GM21515 (cell line): ENCODE data around the gene SNRK.

ENCODE experiments used
- ATAC-seq: cut with Tn5 transposase; IDR thresholded peaks from one replicate; pipeline ENCODE4 v1.9.1; 2021; ENCODE audit not compliant: unreplicated experiment

Gene SNRK

DNA sequence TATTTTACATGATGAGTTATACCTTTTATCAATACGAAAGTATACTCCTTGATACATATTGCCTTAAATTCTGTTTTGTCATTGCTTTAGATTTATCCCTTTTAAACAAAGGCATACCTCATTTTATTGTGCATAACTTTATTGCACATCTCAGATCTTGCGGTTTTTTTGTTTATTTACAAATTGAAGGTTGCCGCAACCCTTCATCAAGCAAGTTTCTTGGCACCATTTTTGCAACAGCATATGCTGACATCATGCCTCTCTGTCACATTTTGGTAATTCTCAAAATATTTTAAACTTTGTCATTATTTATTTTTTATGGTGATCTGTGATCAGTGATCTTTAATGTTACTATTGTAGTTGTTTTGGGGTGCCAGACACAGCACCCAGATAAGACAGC, 20.9 kb downstream of the SNRK start:
- no peak for ATAC-seq

DNA sequence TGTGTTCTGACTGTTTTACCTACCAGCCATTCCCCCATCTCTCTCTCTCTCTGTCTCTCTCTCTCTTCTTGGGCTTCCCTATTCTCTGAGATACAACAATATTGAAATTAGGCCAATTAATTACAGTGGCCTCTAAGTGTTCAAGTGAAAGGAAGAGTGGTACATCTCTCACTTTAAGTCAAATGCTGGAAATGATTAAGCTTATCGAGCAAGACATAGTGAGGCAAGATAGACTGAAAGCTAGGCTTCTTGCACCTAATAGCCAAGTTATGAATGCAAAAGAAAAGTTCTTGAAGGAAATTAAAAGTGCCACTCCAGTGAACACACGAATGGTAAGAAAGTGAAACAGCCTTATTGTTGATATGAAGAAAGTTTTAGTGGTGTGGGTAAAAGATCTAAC, 21.3 kb downstream of the SNRK start:
- ATAC-seq, result no peak

DNA sequence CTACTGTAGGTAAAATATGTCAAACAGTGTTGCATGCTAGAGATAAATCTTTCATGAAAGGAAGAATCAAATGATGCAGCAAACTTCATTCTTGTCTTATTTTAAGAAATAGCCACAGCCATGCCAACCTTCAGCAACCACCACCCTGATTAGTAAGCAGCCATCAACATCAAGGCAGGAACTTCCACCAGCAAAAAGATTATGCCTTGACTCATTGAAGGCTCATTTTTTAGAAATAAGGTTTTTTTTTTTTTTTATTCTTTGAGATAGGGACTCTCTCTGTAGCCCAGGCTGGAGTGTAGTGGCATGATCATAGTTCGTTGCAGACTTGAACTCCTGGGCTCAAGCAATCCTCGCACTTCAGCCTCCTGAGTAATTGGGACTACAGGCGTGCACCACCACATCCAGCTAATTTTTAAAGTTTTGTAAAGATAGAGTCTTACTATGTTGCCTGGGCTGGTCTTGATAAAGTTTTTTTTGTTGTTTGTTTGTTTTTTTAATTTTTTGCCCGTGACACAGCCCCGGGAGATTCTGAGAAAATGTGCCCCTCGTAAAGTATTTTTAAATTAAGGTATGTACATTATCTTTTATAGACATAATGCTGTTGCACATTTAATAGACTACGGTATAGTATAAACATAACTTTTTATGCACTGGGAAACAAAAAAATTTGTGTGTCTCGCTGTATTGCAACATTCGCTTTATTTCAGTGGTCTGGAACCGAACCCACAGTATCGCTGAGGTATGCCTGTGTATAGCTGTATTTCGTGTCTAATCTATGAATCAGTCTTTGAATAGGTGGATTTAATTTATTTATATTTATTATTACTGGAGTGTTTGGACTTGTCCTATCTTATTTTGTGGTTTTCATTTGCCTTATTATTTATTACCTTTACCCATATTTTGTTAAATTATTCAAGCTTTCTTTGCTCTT, 23.3 kb downstream of the SNRK start:
- ATAC-seq, result no peak

DNA sequence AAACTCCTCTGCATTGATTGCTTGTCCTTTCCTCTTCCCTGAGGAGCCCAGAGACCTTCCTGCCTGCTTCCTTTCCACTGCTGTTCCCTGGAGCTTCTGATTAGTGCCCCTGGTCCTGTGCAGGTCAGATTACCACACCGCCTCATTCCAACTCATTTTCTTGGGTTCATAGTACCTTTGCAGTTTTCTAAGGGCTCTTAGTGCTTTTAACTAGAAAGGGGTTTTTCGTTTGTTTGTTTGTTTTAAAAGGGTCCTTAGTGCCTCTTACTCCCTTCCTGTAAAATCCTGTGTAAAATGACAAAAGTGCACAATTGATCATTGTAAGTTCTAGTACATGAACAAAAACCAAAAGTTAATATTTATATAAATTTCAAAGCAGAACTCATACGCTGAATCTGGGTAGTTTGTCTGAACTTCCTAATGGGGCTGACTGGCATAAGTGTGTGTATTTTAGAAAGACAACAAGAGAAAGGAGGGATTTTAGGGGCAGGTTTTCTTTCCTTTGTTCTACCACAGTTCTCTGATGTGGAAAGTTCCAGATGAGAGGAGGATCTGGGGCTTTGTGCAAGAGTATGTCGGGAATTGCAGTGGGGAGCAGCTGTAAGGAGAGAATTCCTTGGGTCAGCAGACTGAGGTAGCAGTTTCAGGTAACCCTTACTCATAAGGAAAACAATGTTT, 30.6 kb downstream of the SNRK start:
- no peak for ATAC-seq

DNA sequence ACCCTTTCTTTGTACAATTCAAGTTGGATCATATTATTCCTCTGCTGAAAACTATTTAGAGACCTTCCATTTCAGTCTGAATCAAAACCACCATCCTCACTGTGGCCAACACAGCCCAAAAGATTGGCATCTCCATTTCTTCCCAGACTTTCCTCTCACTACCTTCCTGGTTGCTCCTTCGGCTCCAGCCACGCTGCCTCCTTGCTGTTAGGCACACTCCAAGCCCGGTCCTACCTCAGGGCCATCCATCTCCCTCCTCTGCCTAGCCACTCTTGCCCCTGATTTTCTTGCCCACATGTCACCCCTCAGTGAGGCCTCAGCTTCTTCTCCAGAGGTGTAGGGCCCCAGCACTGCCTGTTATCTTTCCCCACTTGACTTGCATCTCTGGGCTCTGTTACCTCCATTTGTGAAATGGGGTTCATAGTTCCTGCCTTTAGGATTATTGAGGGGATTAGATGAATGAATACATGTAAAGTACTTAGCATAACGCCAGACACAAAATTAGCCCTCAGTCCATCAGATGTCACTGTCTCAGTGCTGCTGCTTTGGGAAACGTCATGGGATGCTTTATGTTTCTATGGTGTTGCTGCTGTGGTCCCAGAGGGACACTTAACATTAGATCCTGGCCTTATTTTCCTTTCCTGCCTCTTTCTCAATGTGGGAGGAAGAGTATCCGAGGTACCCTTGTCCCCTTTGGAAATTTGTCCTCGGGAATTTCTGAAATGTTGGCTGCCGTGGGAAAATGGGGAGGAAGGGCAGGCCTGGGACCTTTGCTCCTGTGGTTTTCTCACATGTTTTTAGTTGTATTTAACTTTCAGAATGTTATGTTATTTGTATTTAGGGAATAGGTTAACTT, 31.3 kb downstream of the SNRK start:
- ATAC-seq, result no peak

DNA sequence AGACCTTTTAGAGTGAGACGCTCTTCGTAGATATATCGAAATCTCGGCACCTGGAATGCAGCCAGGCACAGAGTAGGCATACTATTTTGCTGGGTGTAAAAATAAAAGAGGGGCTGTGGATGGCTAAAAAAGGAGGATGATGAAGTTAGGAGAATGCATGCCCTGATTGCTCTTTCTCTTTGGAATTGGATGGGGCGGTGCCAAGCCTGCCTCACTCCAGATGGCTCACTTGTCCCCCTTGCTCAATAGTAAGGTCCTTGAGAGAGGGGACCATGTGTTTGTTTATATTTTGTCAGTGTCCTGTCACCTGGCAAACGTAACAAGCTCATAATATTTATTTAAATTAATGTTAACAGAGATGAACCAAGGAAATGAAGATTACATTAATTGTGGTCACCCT, 33.0 kb downstream of the SNRK start:
- no peak for ATAC-seq

DNA sequence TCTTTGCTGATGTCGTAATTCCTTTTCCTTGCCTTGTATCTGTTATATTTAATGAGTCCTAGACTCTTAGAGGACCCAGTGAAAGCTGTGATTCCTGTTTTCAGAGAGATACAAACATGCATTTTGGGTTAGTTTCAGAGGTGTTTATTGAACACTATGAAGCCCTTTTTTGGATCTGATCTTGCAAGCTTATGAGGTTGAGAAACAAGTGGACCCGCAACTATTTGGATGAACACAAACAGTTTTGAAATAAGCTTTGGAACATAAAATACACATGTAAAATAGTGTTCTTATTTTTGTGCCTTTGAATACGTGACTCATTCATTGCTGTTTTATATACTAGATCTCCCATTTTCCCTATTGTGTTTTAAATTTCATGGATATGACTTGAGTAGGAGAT, 33.5 kb downstream of the SNRK start:
- ATAC-seq, result no peak

DNA sequence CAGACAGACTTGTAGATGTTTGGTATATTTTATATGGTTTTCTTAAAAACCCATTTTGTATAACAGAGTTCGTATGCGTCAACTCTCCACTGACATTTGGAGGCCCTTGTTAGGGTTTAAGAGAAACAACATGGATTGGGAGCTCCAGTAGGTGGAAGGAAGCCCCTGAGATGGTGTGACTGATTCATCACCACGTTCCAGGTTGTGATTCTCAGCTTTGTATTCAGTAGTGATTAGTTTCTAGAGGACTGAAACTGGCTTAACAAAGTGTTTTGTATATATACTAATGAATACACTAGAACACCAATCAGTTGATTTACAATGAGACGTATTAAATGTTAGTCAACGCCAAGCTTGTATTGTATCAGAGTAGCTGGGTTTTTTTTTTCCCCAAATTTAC, 33.9 kb downstream of the SNRK start:
- ATAC-seq, result no peak

DNA sequence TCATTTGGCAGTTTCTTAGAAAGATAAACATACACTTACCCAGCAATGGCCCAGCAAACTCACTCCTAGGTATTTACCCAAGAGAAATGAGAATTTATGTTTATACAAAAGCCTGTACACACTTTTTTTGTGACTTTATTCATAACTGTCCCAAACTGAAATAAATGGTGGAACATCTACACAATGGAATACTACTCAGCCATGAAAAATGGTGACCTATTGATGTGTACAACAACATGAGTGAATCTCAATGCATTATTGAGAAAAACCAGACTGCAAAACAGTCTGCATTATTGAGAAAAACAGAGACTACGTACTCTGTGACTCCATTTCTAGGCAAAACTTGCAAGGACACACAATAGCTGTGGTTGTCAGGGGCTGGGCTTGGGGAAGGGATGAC, 37.2 kb downstream of the SNRK start:
- ATAC-seq, result no peak

DNA sequence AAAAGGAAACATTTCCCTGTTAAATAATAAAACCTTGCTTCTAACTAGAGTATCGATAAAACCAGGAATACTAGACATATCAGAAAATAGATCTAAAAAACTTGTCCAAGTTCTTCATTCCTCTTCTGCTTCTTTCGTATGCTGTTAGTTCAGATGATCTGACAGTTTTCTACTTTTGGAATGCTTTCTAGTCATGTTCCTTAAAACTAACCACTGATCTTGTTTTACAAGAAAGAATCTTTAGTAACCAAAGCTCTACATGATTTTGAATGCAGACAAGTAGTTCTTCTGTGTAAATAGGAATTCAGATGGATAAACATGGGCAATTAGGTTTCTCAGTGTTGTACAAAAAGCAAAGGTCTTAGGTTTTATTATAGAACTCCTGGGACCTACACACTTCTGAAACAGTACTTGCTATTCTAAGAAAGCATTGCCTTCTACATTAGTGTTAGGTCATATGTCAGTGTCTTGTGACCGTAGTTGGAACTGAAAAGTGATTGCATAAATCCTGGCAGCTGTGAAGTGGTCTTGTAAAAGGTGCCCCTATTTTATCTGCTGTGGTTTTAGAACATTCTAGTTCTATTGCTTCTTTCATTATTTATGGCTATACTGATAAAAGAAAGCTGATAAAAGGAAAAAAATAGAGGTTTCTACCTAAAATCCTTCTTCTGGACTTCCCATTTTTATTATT, 40.7 kb downstream of the SNRK start:
- no peak for ATAC-seq

DNA sequence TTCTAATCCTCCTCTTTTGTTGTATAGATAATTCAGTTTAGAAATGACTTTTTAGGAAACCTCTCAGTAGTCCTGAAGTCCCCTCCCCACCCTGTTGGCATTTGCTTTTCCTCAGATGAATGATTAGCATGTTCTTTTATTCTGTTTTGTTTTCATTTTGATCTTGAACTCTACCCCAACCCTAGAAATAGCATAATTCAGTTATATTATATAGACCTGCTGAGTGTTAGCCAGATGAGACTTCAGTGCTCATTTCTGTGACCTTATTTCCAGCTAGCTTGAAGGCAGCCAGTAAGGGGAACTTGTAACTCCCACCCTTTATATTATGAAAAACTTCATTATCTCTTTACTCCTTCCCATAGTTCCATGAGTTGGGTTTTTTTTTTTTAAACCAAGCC, 41.2 kb downstream of the SNRK start:
- ATAC-seq, result no peak

DNA sequence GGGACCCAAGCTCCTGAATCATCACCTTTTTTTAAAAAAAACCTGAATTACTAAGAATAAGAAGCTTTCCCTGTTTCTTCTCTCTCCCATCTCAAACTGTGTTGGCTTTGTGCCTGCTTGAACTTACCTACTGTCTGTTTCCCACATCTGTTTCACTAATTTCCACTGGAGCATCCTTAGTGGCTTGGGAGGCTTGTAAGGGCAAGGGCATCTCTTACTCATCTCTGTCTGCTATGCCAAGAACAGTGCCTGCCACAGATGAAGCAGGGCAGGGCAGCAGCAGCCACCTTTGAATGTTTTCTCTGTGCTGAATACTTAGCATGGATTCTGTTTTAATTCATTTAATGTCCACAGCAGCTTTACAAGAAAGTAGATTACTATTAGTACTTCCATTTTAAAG, 42.3 kb downstream of the SNRK start:
- ATAC-seq, result no peak

DNA sequence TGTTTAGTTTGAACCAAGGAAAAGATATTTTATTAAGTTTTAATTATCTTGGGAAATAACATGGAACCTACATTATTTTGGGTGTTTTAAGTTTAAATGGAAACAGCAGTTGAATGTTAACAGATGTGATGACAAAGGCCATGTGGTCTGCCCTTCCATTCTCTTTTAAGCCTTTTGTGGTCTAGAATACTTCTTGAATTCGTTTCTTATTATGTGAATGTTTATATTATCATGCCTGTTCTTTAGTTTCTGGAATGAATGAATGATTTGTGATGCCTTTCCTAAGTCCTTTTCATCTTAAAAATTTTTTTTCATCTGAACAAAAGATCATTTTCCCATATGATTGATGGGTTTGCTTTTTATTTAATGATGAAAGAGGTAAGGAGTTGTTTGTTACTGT, 44.6 kb downstream of the SNRK start:
- ATAC-seq, result no peak

DNA sequence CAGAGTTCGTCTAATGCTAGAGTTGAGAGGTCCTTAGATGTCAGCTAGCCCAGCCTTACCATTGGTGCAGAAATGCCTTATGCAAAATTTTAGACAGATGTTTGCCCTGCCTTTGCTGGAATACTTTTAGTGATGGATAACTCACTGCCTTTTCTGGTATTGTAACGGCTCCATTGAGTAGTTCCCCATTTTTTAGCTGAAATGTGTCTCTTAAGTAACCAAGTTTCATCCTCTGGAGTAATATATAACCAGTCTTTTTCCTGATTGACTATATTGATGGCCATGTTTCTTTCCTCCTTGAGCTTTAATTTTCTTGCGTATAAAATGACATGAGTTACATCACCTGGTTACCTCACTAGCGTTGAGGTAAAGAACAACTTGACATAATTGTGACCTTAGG, 45.0 kb downstream of the SNRK start:
- ATAC-seq, result no peak

DNA sequence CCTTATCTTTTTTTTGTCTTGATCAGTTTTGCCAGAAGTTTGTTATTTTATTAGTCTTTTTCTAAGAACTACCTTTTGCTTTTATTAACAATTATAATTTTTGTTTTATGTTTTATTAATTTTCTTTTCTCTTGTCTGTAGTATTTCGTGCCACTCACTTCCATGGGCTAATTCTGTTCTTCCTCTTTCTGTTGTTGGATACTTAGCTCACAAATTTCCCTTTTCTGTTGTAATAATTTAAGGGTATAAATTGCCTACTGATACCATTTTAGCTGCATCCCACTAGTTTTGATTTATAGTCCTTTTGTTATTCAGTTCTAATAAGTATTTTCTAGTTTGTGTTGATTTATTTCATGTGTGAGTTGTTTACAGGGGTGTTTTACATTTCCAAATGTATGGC, 48.6 kb downstream of the SNRK start:
- ATAC-seq, result no peak

DNA sequence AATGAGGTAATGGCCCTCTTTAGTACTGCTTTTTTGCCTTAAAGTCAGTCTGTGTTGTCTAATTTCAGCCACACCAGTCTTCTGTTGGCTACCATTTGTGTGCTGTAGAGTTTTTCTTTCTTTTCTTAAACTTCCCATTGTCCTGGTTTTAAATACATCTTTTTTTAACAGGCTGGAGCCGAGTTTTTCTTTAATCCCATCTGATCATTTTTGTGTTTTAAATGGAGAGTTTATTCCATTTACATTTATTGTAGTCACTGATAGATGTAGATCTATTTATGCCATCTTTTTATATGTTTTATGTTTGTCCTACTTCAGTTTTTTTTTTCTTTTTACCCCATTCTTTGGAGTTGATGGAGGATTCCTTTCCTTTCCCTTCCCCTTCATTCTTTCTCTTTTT, 49.5 kb downstream of the SNRK start:
- no peak for ATAC-seq

DNA sequence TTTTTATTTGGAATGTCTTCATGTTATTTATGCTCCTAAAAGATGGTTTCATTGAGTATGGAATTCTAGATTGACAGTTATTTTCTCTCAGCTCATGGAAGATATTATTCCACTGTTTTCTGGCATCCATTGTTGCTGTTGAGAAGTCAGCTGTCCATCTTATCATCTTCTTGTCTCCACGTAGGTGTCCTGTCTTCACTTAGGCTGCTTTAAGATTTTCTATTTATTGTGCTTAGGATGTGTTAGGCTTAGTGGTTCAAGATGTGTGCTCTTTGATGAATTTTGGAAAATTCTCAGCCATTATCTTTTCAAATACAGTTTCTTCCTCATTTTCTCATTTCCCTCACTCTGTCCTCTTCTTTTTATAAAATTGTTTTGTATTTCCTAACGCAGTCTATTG, 52.0 kb downstream of the SNRK start:
- ATAC-seq, result no peak

DNA sequence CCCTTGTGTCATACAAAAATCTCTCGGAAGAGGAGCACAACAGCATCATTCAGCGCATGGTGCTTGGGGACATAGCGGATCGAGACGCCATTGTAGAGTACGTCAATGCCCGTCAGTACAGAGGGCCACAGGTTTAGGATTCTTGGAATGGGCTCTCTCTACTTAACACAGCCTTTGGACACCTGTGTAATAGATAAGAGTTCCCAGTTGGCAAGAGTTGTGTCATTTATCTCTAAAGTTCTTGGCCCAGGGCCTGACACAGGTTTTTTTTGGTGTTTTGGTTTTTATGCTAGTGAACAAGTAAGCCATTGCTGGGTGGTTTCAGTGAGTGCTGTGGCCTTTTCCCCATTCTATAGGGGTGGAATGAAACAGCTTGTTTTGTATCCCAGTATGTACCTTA, 54.1 kb downstream of the SNRK start:
- ATAC-seq, result no peak

DNA sequence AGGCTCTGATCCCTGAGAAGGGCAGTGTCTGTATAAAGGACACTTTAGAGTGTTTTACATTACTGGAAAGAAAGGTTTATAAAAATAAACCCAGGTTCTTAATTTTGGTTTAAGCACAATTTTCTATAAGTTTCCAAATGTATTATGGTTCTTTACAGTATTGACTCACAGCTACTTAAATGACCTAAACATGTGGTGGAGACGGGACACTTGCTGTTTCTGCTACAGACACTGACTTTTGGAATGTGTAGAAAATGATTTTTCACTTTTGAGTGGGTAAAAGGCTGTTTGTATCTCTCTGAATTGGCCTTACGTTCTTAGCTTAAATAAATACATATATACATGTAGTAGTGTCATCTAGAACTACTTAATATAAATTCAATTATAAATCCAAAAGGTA, 55.4 kb downstream of the SNRK start:
- no peak for ATAC-seq

DNA sequence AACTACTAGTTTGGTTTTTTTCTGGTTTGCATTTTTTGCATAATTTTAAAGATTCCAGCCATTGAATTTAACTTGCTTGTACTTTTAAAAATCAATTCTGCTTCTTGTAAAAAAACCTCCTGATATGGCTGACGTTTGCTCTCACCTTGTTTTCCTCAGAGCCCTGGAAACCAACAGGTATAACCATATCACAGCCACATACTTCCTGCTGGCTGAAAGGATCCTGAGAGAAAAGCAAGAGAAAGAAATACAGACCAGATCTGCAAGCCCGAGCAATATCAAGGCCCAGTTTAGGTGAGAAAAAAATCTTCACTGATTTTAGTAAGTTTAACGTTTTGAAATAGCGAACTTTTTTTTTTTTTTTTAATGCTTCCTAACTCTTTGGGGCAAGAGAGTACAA, 56.8 kb downstream of the SNRK start:
- ATAC-seq, result no peak

DNA sequence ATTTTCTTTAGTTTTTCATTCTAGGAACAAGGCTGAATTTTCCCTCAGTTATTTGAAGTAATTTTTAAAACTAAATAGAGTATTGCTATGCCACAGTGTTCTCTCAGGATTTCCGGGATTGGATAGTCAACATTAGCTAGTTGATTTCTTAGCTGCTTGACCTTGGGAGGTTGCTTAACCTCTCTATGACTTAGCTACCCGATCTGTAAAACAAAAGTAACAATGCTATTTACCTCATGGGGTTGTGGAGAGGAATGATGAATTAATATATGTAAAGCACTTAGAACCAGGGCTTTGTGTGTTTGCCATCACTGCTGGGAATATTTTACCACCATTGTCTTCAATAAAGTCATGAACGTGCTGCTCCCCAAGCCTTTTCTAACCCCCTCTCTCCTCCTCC, 57.5 kb downstream of the SNRK start:
- no peak for ATAC-seq
